Adipocyte (in vitro differentiated cells): ENCODE data around the gene IRF1.
"Not testable (repeated sequence)": the region's sequence is repeated elsewhere in the genome, so short reads cannot be mapped to it uniquely, and the experiment has no call there.

Experiments used
- DNase-seq: peaks from one replicate; pipeline ENCODE4 v3.0.0-alpha.2; 2015; ENCODE audit warnings: low read depth
- H3K27me3 ChIP-seq: replicated peaks from 2 replicates; pipeline ENCODE4 v1.7.0; 2013; ENCODE audit warnings: mild to moderate bottlenecking, low read length, moderate library complexity; ENCODE audit not compliant: control insufficient read depth, insufficient read depth
- H3K36me3 ChIP-seq: 2 replicates; pipeline ENCODE4 v1.7.0; 2013; ENCODE audit warnings: low read length, mild to moderate bottlenecking, moderate library complexity; ENCODE audit not compliant: control insufficient read depth, insufficient read depth, severe bottlenecking
- H3K4me1 ChIP-seq: 2 replicates; pipeline ENCODE4 v1.7.0; 2013; ENCODE audit warnings: mild to moderate bottlenecking, low read length, moderate library complexity; ENCODE audit not compliant: control insufficient read depth, insufficient read depth
- H3K4me3 ChIP-seq: 2 replicates; pipeline ENCODE4 v1.7.0; 2013; ENCODE audit warnings: mild to moderate bottlenecking, low read length, moderate library complexity
- H3K9ac ChIP-seq: 2 replicates; pipeline ENCODE4 v1.7.0; 2013; ENCODE audit warnings: mild to moderate bottlenecking, low read length, moderate library complexity
- H3K9me3 ChIP-seq: 2 replicates; pipeline ENCODE4 v1.7.0; 2013; ENCODE audit warnings: mild to moderate bottlenecking, low read length, moderate library complexity; ENCODE audit not compliant: control insufficient read depth

Gene IRF1

GRCh38 chr5:132491368-132492364 lies 1.1 kb upstream of the IRF1 start:
- Histone ChIP-seq H3K27me3 (no peaks in the 10 kb centered on the region), H3K9ac (peak overlapping the region; percentile 92), H3K9me3 (no peaks in the 10 kb centered on the region), H3K4me1 (peaks cover 37% of the 10 kb centered on the region), H3K36me3 (peaks cover 14% of the 10 kb centered on the region), H3K4me3 (peak overlapping the region; percentile 93)
- no peak for DNase-seq

GRCh38 chr5:132489871-132490483 lies 596 bp downstream of the IRF1 start:
- peaks cover 31% of the 10 kb centered on the region for H3K36me3 ChIP-seq
- peak; percentile 75 for DNase-seq
- H3K9ac ChIP-seq = peak overlapping the region; percentile 92
- peaks cover 30% of the 10 kb centered on the region for H3K4me1 ChIP-seq
- H3K4me3 ChIP-seq = peak overlapping the region; percentile 93
- H3K27me3 ChIP-seq = no peaks in the 10 kb centered on the region
- H3K9me3 ChIP-seq = no peaks in the 10 kb centered on the region

GRCh38 chr5:132489051-132489770 lies 1.4 kb downstream of the IRF1 start:
- Histone ChIP-seq H3K4me1 (peaks cover 30% of the 10 kb centered on the region), H3K27me3 (no peaks in the 10 kb centered on the region), H3K4me3 (peak overlapping the region; percentile 93), H3K9me3 (no peaks in the 10 kb centered on the region), H3K9ac (peak overlapping the region; percentile 92), H3K36me3 (peaks cover 37% of the 10 kb centered on the region)
- no peak for DNase-seq

- Histone ChIP-seq H3K4me1 (peaks cover 30% of the 10 kb centered on the region), H3K36me3 (peaks cover 43% of the 10 kb centered on the region), H3K27me3 (no peaks in the 10 kb centered on the region), H3K9me3 (no peaks in the 10 kb centered on the region), H3K9ac (peak overlapping the region; percentile 92), H3K4me3 (peak overlapping the region; percentile 93)
- no peak for DNase-seq
These were observed 2.0 kb downstream of the IRF1 start for GRCh38 chr5:132488590-132488989.

- peaks cover 30% of the 10 kb centered on the region for H3K4me1 ChIP-seq
- DNase-seq = no peak
- H3K27me3 ChIP-seq = no peaks in the 10 kb centered on the region
- peaks cover 49% of the 10 kb centered on the region for H3K36me3 ChIP-seq
- H3K4me3 ChIP-seq = peak overlapping the region; percentile 93
- no peaks in the 10 kb centered on the region for H3K9me3 ChIP-seq
- H3K9ac ChIP-seq = peak overlapping the region; percentile 92
These were observed 2.6 kb downstream of the IRF1 start for GRCh38 chr5:132487841-132488555.

GRCh38 chr5:132487095-132487428 lies 3.5 kb downstream of the IRF1 start:
- Histone ChIP-seq H3K36me3 (peaks cover 52% of the 10 kb centered on the region), H3K27me3 (no peaks in the 10 kb centered on the region), H3K9ac (no peak overlapping the region), H3K4me1 (peaks cover 24% of the 10 kb centered on the region), H3K4me3 (no peak overlapping the region), H3K9me3 (no peaks in the 10 kb centered on the region)
- DNase-seq = no peak

GRCh38 chr5:132486318-132487094 lies 4.1 kb downstream of the IRF1 start:
- peaks cover 19% of the 10 kb centered on the region for H3K4me1 ChIP-seq
- no peaks in the 10 kb centered on the region for H3K9me3 ChIP-seq
- no peak overlapping the region for H3K4me3 ChIP-seq
- H3K27me3 ChIP-seq = no peaks in the 10 kb centered on the region
- peaks cover 52% of the 10 kb centered on the region for H3K36me3 ChIP-seq
- no peak for DNase-seq
- no peak overlapping the region for H3K9ac ChIP-seq

GRCh38 chr5:132485641-132486317 lies 4.8 kb downstream of the IRF1 start:
- Histone ChIP-seq H3K27me3 (no peaks in the 10 kb centered on the region), H3K4me1 (peaks cover 14% of the 10 kb centered on the region), H3K4me3 (no peak overlapping the region), H3K36me3 (peaks cover 52% of the 10 kb centered on the region), H3K9me3 (no peaks in the 10 kb centered on the region), H3K9ac (no peak overlapping the region)
- no peak for DNase-seq

- peaks cover 52% of the 10 kb centered on the region for H3K36me3 ChIP-seq
- DNase-seq, H3K9me3 ChIP-seq, H3K9ac ChIP-seq, H3K4me3 ChIP-seq, H3K27me3 ChIP-seq: not testable (repeated sequence)
- peaks cover 14% of the 10 kb centered on the region for H3K4me1 ChIP-seq
These were observed 5.5 kb downstream of the IRF1 start for GRCh38 chr5:132484876-132485640.
